Activated CD8-positive, alpha-beta T cell treated with anti-CD3 and anti-CD28 coated beads for 36 hours (primary cell): Measurements from ENCODE around the gene PREB. TPM values are rescaled to one million over a fixed set of nuclear protein-coding genes. Genes with fewer than 3 reads are reported as not detected.

Experiments used
- ATAC-seq: fragments of 200-7000 bp; cut with Tn5 transposase; one replicate; pipeline ENCODE4 v1.10.0; 2021; ENCODE audit warnings: mild to moderate bottlenecking, moderate library complexity
- CTCF ChIA-PET: fragments of 350-600 bp; sonication (Branson Sonifier 250); formaldehyde crosslinking; loops from one replicate; lab custom pipeline; 2021; ENCODE audit warnings: antibody characterized with exemption; lab: Charles Lee
- POLR2A ChIA-PET: fragments of 350-600 bp; sonication (Branson Sonifier 250); formaldehyde crosslinking; loops from one replicate; lab custom pipeline; 2021; ENCODE audit warnings: antibody characterized with exemption; lab: Charles Lee
- DNase-seq: peaks from one replicate; pipeline ENCODE4 v3.0.0-alpha.2; 2020
- H3K27ac Mint-ChIP-seq: one replicate; pipeline ENCODE4 v1.8.0; 2021; ENCODE audit warnings: mild to moderate bottlenecking, mixed read lengths
- H3K27me3 Mint-ChIP-seq: one replicate; pipeline ENCODE4 v1.8.0; 2021; ENCODE audit warnings: mixed read lengths
- H3K36me3 Mint-ChIP-seq: one replicate; pipeline ENCODE4 v1.8.0; 2021; ENCODE audit warnings: low read depth, mixed read lengths
- H3K4me1 Mint-ChIP-seq: one replicate; pipeline ENCODE4 v1.8.0; 2021; ENCODE audit warnings: low read depth, mixed read lengths
- H3K4me3 Mint-ChIP-seq: one replicate; pipeline ENCODE4 v1.8.0; 2021; ENCODE audit warnings: mild to moderate bottlenecking, moderate library complexity, mixed read lengths
- H3K9me3 Mint-ChIP-seq: one replicate; pipeline ENCODE4 v1.8.0; 2021; ENCODE audit warnings: mixed read lengths
- intact Hi-C: fragments of 100-400 bp; cut with micrococcal nuclease; formaldehyde crosslinking; loops from one replicate; pipeline ENCODE4 v1.10.0; 2022
- total RNA-seq, 2 experiments: library from RNA; stranded (reverse); gene quantifications; one replicate each; pipeline ENCODE4 v1.2.3, GENCODE V29; 2021
- TF ChIP-seq, protein P1 (sequence below): fragments of 200-600 bp; IDR thresholded peaks from one replicate; pipeline ENCODE4 v1.8.0; 2022; ENCODE audit warnings: antibody characterized with exemption, mild to moderate bottlenecking

The PREB gene, protein sequence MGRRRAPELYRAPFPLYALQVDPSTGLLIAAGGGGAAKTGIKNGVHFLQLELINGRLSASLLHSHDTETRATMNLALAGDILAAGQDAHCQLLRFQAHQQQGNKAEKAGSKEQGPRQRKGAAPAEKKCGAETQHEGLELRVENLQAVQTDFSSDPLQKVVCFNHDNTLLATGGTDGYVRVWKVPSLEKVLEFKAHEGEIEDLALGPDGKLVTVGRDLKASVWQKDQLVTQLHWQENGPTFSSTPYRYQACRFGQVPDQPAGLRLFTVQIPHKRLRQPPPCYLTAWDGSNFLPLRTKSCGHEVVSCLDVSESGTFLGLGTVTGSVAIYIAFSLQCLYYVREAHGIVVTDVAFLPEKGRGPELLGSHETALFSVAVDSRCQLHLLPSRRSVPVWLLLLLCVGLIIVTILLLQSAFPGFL
- 10 to 100 TPM; 60.5 to 63.2 TPM for total RNA-seq

DNA sequence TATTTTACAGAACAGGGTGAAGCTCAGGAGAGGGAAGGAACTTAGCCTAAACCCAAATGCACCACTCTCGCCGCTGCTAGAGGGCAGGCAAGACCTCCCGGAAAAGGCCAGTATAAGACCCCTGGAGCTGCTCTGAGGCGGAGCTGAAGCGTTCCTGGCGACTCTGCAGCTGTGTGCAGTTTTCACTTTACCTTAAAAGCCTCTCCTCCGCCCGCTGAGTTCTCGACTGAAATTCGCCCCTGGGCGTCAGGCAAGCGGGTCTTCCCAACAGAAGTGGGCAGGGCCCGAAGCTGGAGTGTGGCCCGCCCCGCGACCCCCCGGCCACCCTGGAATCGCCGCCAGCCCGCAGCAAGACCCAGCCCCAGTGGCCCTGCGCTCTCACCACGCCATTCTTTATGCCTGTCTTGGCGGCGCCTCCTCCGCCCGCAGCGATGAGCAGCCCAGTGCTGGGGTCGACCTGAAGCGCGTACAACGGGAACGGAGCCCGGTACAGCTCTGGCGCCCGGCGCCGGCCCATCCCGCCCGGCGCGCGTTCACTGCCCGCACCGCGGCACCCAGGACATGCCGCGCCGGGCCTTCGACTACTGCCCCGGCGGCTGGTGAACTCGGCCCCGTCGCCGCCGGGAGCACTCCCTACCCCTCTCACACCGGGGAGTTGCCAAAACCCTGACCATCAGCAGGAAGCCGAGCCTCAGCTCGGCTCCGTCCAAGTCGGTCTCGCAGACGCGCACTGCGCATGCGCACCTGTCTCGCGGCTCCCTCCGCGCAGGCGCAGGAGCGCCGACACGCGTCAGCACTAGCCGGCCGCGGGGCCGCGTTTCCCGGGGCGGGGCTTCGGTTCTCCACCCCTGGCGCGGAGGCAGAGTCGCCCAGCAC lies at the start of gene PREB:
TSS of gene PREB (minus strand) at position 732 of the 876 bp plus-strand sequence. CDS start at position 517, 215 bp downstream.
- ChIA-PET CTCF (interaction anchor here (0.8 to 3.3 kb wide), 20 partner anchors 8 to 169 kb away, joined by 3 to 14 read pairs (median 4); partner anchors contain the start of genes ABHD1 and TCF23), POLR2A (interaction anchor here (0.6 to 4.2 kb wide), 10 partner anchors 11 to 145 kb away, joined by 3 to 28 read pairs (median 3); partner anchors contain the start of genes ABHD1, AGBL5 and TCF23)
- DNase-seq = peak; percentile 98
- Mint-ChIP-seq H3K4me3 (peak within 1 kb of the TSS; percentile 88), H3K36me3 (peaks cover 29% of the 10 kb centered on the region), H3K9me3 (no peaks in the 10 kb centered on the region), H3K27ac (peak within 1 kb of the TSS; percentile 95), H3K27me3 (no peaks in the 10 kb centered on the region), H3K4me1 (peaks cover 16% of the 10 kb centered on the region)
- intact Hi-C loops = no loop called here
- TF ChIP-seq, protein P1, sequence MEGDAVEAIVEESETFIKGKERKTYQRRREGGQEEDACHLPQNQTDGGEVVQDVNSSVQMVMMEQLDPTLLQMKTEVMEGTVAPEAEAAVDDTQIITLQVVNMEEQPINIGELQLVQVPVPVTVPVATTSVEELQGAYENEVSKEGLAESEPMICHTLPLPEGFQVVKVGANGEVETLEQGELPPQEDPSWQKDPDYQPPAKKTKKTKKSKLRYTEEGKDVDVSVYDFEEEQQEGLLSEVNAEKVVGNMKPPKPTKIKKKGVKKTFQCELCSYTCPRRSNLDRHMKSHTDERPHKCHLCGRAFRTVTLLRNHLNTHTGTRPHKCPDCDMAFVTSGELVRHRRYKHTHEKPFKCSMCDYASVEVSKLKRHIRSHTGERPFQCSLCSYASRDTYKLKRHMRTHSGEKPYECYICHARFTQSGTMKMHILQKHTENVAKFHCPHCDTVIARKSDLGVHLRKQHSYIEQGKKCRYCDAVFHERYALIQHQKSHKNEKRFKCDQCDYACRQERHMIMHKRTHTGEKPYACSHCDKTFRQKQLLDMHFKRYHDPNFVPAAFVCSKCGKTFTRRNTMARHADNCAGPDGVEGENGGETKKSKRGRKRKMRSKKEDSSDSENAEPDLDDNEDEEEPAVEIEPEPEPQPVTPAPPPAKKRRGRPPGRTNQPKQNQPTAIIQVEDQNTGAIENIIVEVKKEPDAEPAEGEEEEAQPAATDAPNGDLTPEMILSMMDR = no peak
- ATAC-seq = peak; percentile 99

DNA sequence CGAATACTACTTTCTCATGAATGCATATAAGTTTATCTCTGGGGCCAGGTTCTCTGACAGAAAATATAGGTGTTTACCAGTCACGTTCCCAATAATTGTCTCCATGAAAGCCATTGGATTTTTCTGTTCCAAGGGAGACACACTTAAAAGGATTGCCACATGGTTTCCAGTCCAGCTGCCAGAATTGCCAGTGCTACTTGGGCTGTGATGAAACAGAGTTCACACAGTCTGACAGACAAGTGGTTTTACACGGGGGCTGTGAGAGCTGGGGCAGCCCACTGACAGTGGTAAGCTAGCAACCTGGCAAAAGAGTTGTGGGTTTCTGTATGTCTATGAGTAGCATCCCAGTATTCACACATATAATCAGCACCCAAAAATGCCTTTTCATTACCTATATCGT lies 49.7 kb upstream of the PREB start:
- ATAC-seq = no peak
- H3K27me3 Mint-ChIP-seq = peaks cover 22% of the 10 kb centered on the region
- POLR2A ChIA-PET = no interaction called here

GRCh38 chr2:27182346-27182745 lies 47.9 kb upstream of the PREB start:
- no peak overlapping the region for H3K27ac Mint-ChIP-seq
- peaks cover 27% of the 10 kb centered on the region for H3K27me3 Mint-ChIP-seq
- ChIA-PET CTCF (interaction anchor here (1.0 to 1.5 kb wide), 3 partner anchors 9 to 49 kb away, joined by 3 to 6 read pairs (median 3); no protein-coding TSS in a partner anchor), POLR2A (no interaction called here)
- TF ChIP-seq, protein P1 = no peak
- no peaks in the 10 kb centered on the region for H3K9me3 Mint-ChIP-seq
- no peaks in the 10 kb centered on the region for H3K36me3 Mint-ChIP-seq
- no peak overlapping the region for H3K4me3 Mint-ChIP-seq
- no peaks in the 10 kb centered on the region for H3K4me1 Mint-ChIP-seq
- ATAC-seq (no peak), DNase-seq (no peak)
- intact Hi-C loops = no loop called here

More for the DNA sequence above, 49.7 kb upstream of the PREB start:
- Mint-ChIP-seq H3K36me3 (no peaks in the 10 kb centered on the region), H3K27ac (no peak overlapping the region), H3K9me3 (no peaks in the 10 kb centered on the region), H3K4me1 (no peaks in the 10 kb centered on the region), H3K4me3 (no peak overlapping the region)
- CTCF ChIA-PET = interaction anchor here (0.9 to 2.2 kb wide), 4 partner anchors 11 to 222 kb away, joined by 3 to 9 read pairs (median 4); no protein-coding TSS in a partner anchor
- TF ChIP-seq, protein P1 = no peak
- intact Hi-C loops = no loop called here
- DNase-seq = no peak

DNA sequence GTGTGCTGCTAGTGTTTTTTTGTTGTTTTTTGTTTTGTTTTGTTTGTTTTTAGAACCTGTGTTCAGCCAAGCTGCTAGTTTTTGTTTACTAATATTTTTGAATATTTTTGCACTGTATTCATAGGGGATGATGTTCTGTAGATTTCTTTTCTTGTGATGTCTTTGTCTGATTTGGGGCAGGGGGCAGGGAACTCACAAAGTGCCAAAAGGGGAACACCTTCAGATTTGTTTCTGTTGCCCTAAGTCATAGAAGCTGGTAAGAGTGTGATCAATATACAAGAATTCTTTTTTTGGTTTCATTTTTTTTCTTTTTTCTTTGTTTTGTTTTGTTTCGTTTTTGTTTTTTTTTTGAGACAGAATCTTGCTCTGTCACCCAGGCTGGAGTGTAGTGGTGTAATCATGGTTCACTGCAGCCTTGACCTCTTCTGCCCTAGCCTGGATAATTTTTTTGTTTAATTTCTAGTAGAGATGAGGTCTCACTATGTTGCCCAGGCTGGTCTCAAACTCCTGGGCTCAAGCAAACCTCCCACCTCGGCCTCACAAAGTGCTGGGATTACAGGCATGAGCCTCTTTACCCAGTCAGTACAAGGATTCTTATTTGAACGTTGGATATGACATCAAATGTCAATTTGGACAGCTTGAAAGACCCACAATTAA lies 45.0 kb upstream of the PREB start:
- no peaks in the 10 kb centered on the region for H3K9me3 Mint-ChIP-seq
- H3K27me3 Mint-ChIP-seq = peaks cover 25% of the 10 kb centered on the region
- ChIA-PET POLR2A (no interaction called here), CTCF (interaction anchor here (1.1 to 2.3 kb wide), 2 partner anchors 9 to 80 kb away, joined by 4 to 11 read pairs; no protein-coding TSS in a partner anchor)
- H3K36me3 Mint-ChIP-seq = no peaks in the 10 kb centered on the region
- intact Hi-C loops = no loop called here
- DNase-seq (no peak), ATAC-seq (no peak)
- no peak overlapping the region for H3K4me3 Mint-ChIP-seq
- no peak overlapping the region for H3K27ac Mint-ChIP-seq
- H3K4me1 Mint-ChIP-seq = no peaks in the 10 kb centered on the region
- TF ChIP-seq, protein P1 = no peak
